GM19025 (cell line): ENCODE measurements around the gene GNPDA2.

Experiments
- ATAC-seq: cut with Tn5 transposase; IDR thresholded peaks from one replicate; pipeline ENCODE4 v1.9.1; 2021; ENCODE audit warnings: mild to moderate bottlenecking, low read depth, moderate library complexity; ENCODE audit not compliant: unreplicated experiment

The GNPDA2 gene

DNA sequence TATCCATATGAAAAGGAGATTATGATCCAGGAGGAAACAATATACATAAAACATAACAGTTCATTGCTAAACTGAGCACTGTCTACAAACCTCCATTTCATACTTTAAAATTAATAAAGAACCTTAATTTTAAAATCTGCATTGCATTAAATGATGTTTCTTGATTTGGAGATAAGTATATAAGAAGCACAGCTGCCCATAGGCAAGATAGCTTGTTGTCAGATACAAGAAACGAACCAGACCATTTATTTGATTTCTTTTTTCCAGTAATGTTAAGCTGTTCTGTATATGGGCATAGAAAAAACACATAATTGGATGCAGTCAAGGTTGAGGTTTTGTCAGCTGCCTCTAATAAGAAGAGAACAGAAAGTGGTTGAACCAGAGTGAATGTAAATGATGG lies 41.7 kb downstream of the GNPDA2 start:
- ATAC-seq: no peak

DNA sequence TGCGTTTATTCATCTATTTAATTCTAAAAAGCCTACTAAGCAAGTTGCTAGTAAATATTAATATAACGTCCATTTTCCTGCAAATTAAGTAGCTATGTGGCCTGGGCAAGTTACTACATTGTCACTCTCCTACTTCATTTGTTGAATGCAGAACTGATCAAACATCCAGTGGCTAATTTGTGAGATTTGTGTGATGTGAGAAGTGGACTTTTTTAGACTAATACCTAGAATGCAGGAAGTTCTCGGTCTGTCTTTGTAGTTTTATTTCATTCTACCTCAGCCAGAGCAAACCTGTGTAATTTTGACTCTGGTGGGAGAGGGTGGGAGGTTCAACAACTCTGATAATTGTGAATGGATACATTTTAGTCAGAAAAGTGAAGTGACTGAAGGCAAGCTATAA lies 47.3 kb downstream of the GNPDA2 start:
- ATAC-seq: no peak

DNA sequence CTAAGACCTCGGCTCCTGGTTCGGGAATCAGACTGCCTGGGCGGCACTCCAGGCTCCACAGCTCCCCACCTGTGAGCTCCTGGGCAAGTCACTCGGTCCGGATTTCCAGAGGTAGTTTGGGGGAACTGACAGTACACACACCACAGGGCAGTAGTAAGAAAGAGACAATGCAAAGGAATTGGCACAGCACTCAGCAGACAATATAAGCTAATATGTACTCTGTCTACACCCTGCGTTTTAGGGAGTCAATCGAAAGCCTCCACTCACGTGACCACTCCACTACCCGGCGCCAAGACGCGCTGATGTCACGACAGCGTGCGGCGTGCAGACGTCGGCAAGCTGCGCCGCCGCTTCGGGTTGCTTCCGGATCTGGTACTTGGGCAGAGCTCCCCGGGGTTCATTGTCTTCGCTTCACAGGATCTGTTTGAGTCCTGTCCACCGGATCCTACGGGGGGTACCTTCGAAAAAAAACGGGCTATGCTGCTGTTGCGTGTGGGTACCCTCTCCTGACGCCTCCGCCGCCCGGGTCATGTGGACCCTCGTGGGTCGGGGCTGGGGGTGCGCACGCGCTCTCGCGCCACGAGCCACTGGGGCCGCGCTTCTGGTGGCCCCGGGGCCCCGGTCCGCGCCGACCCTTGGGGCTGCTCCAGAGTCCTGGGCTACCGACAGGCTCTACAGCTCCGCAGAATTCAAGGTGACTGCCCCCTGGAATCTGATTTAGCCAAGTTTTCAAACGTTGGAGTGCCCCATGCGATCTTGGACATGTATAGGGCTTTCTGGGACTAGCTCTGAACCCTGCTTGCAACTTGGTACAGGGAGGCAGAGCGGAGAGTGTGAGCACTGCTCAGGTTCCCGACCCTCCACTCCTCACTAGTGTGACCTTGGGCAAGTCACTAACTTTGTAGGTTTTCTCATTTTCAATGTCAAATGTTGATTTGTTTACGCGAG lies 48.0 kb downstream of the GNPDA2 start, which contains the start of gene GUF1:
Gene GUF1, plus strand, starts transcription at position 327 of the 948 bp plus-strand sequence. Its CDS starts 203 bp downstream, at position 530.
- peak; percentile 97 for ATAC-seq

DNA sequence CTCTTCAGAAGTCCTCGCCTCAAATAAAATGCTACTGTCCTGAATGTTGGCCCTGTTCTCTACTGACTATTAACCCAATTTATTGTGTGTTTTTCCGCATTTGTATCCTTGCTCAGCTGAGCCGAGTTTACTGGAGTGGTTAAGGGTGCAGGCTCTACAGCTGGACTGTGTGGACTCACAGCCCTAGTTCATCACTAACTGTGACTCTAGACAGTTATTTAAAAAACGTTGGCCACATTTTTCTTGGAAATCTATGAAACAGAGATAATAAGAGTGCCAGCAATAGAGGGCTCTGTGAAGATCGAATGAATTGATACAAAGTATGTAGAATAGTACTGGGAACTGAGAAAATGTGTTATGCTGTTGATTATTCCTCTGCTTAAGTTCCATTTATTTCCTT lies 51.0 kb downstream of the GNPDA2 start:
- no peak for ATAC-seq

DNA sequence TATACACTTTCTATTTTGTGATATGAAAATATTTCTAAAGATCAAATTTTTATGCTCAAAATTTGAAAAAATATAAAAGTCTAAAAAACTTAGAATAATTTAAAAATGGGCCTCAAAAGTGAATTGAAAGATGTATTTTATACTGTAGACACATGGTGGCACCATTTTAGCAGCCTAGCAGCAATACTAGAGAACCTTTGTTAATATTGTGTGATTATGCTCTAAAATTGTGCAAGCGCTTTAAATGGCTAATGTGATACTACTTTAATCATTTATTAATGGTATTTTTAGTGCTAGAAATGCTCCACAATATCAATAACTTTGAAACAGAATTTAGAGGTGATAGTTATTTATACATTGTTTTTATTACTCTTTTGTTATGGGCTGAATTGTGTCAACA lies 51.9 kb downstream of the GNPDA2 start:
- ATAC-seq: no peak

DNA sequence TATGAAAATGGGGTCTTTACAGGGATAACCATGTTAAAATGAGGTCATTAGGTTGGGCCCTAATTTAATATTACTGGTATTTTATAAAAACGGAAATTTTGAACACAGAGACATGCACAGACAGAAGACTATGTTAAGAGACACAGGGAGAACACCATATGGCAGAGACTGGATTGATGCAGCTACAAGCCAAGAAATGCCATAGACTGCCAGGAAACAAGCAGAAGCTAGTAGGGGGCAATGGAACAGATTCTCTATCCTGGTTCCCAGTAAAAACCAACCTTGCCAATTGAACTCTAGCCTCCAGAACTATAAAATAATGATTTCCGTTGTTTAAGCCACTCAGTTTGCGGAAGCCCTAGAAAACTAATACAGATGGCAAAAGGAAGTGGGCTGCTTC lies 54.7 kb downstream of the GNPDA2 start:
- ATAC-seq: no peak

DNA sequence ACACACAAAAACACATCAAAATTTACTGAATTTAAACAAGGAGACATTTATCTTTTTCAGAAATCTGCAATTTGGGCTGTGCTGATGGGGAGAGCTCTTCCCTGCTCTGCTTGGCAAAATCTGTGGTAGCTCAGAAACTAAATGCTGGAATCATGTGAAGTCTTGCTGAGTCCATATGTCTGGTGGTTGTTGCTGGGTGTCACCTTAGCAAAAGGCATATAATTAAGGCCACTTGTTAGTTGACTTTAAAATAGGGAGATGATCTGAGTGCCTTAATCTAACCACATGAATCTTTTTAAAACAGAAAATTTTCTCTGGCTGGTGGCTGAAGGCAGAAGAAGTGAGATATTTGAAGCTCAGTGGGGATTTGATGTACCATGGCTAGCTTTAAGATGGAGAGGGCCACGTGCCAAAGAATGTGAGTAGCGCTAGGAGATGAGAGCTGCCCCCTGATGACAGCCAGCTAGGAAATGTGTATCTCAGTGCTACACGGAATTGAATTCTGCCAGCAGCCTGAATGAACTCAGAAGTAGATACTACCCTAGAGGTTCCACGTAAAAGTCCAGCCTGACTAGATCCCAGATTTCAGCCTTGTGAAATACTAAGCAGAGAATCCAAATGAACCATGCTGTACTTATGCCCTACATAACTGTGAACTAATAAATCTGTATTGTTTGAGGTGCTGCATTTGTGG lies 55.7 kb downstream of the GNPDA2 start:
- no peak for ATAC-seq

DNA sequence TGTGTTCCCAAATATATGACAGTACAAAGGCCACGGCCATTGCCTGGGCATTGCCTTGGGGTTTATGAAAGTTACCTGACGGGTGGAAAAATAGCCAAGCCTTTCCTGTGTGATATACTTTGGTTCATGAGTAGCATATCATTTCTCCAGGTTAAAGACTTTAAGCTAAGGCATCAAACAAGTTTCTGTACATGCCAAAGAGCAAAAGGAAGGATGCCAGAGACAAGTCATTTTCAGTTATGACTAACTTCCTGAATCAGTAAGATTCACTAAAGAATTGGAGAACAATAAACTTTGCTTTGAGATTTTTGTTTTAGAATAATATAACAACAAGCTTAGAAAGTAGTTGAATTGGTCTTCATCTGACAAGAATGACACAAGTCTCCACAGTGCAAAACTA lies 57.8 kb downstream of the GNPDA2 start:
- no peak for ATAC-seq

DNA sequence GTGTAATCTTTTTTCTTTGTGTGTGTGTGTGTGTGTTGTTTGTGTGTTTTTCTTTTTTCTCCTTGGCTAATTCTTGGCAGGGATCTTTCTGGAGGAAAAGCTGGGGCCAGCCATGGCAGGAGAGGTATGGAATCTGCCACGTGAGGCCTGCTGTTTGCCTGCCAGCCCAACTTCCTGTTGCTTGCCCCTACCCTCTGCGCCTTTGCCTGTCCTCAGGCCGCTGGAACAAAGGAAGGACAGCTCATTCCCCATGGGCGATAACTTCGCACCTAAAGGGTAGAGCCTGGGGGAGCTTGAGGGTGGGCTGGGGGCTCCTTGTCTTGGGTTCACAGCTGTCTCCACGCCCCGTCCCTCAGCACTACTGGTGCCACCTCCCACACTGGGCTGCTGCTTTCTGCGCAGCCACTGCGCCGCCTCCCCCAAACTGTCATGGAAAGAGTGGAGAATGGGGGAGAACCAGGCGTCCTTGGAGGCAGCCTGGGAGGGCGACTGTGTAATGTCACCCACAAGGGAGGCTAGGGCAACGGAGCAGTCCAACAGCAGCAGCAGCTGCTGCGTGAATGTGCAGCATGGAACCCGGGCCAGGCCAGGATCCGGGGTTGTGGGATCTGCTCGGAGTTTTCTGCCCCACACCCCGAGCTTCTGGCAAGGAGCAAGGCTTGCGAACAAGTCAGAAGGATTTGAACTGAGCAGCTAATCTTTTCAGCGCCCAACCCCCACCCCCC lies 62.7 kb downstream of the GNPDA2 start:
- ATAC-seq: no peak

DNA sequence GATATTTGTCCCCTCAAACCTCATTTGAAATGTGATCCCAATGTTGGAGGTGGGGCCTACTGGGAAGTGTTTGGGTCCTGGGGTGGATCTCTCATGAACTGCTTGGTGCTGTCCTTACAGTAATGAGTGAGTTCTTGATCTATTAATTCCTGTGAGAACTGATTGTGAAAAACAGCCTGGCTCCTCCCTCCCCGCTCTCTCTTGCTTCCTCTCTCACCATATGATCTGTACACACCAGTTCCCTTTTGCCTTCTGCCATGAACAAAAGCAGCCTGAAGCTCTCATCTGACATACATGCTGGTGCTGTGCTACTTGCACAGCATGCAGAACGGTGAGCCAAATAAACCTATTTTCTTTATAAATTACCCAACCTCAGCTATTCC lies 63.7 kb downstream of the GNPDA2 start:
- no peak for ATAC-seq

DNA sequence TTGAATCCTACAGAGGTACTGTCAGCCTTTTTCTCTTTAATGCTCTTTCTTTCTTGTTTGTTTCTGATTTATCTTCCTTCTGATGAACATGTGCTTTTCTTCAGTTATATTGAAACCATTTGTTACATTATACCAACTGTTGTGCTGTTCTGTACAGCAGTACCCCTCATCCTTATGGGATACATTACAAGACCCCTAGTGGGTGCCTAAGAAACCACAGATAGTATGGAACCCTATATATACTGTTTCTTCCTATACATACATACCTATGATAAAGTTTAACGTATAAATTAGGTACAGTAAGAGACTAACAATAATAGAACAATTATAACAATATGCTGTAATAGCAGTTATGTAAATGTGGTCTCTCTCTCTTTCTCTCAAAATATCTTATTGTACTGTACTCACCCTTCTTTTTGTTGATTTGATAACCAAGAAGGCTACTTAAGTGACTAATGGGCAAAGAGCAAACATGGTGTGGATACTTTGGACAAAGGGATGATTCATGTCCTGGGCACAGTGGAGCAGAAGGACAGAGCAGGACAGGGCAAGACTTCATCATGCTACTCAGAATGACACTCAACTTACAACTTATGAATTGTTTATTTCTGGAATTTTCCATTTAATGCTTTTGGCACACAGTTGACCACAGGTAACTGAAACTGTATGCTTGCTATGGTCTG lies 64.3 kb downstream of the GNPDA2 start:
- no peak for ATAC-seq

DNA sequence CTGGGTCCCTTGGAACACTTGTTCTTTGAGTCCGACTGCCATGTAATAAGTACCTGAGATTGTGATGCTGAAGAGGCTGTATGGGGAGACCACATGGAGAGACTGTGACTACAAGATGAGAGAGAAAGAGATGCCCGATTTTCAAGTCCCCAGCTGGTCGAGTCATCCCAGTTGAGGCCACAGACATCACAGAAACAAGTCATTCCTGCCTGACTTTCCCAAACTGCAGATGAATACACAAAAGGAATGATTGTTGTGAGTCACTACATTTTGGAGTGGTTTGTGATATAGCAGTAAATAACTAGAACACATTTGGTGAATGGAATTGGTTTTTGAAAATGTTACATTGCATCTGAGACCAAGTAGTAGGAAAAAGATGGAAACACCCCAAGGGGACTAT lies 66.0 kb downstream of the GNPDA2 start:
- no peak for ATAC-seq

DNA sequence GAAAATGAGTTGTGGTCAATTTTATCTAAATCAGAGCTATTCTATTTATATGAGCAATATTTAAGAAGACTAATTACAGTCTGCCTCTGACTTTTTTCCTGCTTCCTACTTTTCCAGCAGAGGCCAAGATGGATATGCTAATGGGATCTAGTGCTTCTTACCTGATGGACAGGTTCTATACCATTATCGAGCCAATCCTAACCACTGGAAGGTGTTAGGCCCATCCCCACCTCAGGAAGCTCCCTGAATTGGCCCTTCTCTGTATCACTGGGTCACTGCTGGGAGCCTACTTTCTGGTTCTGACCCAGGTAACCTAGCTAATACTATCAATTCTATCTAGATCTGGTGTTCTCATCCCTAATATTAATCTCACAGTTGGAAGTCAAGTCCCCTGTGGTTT lies 74.4 kb downstream of the GNPDA2 start:
- ATAC-seq: no peak
